Stimulated activated CD4-positive, alpha-beta T cell treated with anti-CD3 and anti-CD28 coated beads, Interleukin-12 subunit alpha, Interleukin-12 subunit beta, amount 100 ng/mL, for 4 hours (primary cell): ENCODE data around the gene PI4KB.
"Not testable (repeated sequence)": the region's sequence is repeated elsewhere in the genome, so short reads cannot be mapped to it uniquely, and the experiment has no call there.

ENCODE experiments used
- DNase-seq: peaks from one replicate; pipeline ENCODE4 v3.0.0-alpha.2; 2020

Gene PI4KB

DNA sequence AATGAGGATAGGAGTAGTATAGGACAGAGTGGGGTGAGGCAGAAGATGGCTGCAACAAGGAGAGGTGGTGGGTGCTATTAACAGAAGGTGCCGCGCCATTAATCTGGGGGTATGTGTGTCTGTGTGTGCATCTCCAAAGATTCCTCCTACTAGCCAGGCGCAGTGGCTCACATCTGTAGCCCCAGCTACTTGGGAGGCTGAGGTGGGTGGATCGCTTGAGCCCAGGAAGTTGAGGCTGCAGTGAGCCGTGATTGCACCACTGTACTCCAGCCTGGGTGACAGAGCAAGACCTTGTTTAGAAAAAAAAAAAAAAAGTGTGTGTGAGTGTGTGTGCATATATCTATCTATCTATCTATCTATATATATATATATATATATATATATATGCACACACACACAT is 51.9 kb downstream of the PI4KB start:
- DNase-seq, result not testable (repeated sequence)

GRCh38 chr1:151273924-151274466 is 53.2 kb downstream of the PI4KB start:
- no peak for DNase-seq

- DNase-seq, result no peak
Measured at GRCh38 chr1:151267760-151268159, 59.5 kb downstream of the PI4KB start.

DNA sequence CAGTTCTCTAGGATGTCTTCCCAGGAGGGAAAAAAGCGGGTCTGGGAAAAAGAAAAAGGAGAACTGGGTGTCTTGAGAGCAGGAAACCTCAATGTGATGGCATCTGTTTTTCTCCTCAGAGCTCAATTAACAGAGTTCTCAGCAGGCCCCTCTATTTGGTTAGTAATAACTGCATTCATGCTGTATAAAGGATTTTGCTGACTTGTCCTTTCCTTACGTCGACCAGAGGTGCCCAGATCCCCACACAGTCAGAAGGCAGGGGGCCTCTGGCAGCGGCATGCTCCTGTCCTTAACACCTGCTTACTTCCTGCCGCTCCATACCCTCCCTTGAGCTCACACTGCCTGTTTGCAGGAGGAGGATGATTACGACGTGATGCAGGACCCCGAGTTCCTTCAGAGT is 60.4 kb downstream of the PI4KB start:
- DNase-seq, result no peak

- no peak for DNase-seq
Measured at GRCh38 chr1:151266315-151266714, 60.9 kb downstream of the PI4KB start.

DNA sequence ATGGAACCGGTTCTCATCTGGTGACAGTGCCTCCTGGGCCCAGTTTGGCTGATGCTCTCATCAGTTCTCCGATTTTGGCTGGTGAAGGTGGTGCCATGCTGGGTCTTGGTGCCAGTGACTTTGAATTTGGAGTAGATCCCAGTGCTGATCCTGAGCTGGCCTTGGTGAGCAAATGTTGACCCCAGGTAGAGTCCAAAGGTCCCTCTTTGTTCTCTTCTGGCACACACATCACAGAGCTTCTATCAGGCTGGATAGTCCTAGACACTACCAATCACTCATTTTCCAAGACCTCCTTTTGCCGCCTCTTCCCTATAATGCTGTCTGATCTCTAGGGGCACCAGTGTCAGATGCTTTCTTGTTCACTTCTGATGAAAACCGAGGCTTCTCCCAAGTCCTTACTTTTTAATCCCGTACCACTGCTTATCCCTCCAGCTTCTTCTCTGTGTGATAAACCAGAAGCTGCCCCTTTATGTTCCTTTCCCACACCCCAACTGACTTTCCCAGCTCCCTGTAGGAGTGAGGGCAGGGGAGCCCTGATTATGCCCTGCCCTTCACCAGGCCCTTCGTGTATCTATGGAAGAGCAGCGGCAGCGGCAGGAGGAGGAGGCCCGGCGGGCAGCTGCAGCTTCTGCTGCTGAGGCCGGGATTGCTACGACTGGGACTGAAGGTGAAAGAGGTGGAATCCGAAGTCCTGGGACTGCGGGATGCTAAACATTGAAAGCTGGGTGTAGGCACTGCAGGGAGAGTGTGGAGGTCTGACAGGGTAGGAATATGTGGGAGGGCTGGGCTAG is 61.6 kb downstream of the PI4KB start:
- no peak for DNase-seq

DNA sequence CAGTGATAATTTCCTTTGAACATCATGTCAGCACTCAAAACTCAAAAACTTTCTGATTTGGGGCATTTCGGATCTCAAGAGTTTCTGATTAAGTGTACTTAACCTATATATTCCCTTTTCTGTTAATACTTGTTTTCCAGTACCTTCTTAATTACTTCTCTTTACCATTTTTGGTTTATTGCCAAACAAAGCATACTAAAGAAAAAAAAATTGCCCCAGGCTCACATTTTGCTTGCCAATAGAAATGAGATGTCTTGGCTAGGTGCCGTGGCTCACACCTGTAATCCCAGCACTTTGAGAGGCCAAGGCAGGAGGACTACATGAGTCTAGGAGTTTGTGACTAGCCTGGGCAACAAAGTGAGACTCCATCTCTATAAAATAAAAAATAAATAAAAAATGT is 67.9 kb downstream of the PI4KB start:
- DNase-seq, result no peak

GRCh38 chr1:151255381-151255780 is 71.8 kb downstream of the PI4KB start:
- no peak for DNase-seq

DNA sequence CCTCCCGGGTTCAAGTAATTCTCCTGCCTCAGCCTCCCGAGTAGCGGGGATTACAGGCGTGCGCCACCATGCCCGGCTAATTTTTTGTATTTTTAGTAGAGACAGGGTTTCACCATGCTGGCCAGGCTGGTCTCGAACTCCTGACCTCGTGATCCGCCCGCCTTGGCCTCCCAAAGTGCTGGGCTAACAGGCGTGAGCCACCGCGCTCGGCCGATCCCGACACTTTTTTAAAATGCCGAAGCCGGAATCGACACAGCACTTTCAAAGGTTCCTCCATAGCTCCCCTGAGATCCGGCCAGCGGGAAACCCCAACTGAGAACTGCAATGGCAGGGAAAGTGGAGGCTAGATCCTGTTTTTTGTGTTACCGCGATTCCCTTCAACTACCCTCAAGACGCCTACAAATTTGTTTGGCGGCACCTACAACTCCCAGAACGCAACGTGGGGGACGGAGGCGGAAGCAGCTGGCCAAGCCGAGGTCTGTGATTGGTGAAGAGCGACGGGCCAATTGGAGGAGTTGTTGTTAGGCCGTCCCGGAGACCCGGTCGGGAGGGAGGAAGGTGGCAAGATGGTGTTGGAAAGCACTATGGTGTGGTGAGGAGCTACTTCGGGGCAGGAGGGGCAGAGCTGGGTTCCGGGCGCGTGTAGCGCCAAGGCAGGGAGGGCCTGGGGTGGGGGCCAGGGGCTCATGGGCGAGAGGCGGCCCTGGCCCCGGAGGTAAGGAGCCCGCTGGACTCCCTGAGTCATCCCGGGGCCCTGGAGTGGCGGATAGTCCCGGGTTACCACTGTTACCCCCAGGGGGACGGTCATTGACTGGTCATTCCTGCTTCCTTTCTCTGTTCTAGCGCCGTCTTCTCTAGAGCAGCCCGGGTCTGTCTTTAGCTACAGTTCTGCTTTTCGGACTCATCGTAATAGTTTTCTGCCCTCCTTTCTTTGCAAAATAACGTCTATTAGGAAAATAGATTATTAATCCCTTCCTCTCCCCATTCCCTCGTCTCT is 72.7 kb downstream of the PI4KB start, which contains the start of gene PSMD4:
PSMD4 (plus strand) TSS at position 518 of the 997 bp plus-strand sequence; CDS start at position 567, 49 bp downstream.
- peak; percentile 87 for DNase-seq

DNA sequence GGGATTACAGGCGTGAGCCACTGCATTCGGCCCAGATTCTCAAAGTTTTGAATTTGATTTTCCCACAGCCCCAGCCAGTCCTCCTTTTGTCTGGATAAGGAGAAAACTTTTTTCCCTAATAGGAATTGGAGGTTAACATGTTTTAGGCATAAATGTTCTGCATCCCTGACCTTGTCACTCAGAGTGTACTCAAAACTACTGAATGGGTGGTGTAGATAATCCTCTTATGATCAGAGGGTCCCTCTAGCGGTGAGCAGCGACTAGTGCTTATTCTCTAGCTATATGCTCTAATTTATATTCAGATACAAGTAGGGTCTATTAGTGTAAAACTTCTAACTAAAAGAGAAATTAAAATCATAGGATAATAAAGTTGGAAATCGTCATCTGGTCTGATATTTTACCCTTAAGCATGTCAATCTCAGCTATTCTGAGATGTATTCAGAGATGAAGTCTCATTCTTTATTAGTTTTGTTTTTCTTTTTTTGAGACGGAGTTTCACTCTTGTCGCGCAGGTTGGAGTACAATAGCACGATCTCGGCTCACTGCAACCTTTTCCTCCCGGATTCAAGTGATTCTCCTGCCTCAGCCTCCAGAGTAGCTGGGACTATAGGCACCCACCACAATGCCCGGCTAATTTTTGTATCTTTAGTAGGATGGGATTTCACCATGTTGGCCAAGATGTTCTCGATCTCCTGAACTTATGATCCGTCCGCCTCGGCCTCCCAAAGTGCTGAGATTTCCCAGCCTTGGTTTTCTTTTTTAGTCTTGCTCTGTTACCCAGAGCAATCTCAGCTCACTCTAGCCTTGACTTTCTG is 75.4 kb downstream of the PI4KB start:
- DNase-seq, result peak; percentile 48

GRCh38 chr1:151246786-151247185 is 80.4 kb downstream of the PI4KB start:
- DNase-seq, result no peak

DNA sequence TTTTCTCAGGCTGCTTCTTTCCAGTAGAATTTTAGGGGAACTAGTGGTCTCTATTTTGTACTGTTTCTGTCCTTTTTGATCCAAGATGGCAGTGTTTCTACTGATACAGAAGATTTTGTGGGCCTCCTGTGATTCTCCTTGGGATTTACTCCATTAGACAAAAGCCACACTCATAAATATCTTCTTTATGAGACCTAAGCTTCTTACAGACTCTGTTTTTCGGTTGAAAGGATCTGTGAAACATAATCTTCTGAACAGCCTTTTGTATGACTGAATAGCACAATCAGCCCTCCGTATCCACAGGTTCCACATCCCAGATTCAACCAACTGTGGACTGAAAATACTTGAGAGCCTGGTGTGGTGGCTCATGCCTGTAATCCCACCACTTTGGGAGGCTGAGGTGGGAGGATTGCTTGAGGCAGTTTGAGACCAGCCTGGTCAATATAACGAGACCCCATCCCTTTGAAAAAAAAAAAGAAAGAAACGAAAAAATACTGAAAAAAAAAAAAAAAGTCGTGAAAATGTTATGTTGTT is 83.5 kb downstream of the PI4KB start:
- DNase-seq, result no peak

DNA sequence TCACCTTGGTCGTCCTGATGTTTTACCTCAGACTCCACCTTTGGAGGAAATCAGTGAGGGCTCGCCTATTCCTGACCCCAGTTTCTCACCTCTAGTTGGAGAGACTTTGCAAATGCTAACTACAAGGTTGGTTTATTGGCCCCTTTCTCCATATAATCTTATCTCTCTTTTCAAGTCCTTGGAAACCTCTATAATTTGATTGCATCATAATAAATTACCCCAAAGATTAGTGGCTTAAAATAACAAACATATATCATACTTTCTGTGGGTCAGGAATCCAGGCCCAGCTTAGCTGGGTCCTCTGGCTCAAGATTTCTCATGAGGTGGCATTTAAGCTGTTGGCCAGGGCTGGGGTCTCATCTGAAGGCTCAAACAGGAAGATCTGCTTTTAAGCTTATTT is 84.8 kb downstream of the PI4KB start:
- no peak for DNase-seq
